ENCODE data around the gene TJP3.

GRCh38 chr19:3750211-3750610 lies 42.0 kb downstream of the TJP3 start:
- TF ChIP-seq CREB1 (IDR thresholded peaks at IDR 0.05; ENCODE audit: low read depth), result no peak
- no peak for TF ChIP-seq ZNF274 (IDR thresholded peaks at IDR 0.05; ENCODE audit: insufficient read depth, insufficient read length)
- no peak for TF ChIP-seq FOS (IDR thresholded peaks at IDR 0.05; ENCODE audit: borderline replicate concordance, extremely low read depth, insufficient read length)
- no peak for TF ChIP-seq REST (IDR thresholded peaks at IDR 0.05; ENCODE audit: low read depth, low read length)
- TF ChIP-seq HDAC6 (IDR thresholded peaks at IDR 0.05; ENCODE audit: unreplicated experiment), result no peak
- no peak for TF ChIP-seq FOXK2 (IDR thresholded peaks at IDR 0.05)
- TF ChIP-seq NR2C2 (IDR thresholded peaks at IDR 0.05; ENCODE audit: borderline replicate concordance, control insufficient read depth, insufficient read length, low read depth), result no peak
- TF ChIP-seq MAX (IDR thresholded peaks at IDR 0.05; ENCODE audit: low read depth, low read length), result no peak
- no peak for TF ChIP-seq CTCF (IDR thresholded peaks at IDR 0.05 in 2 of 3, conservative IDR thresholded peaks at IDR 0.05 in 1 of 3; ENCODE audit: control insufficient read depth in 2 of 3, extremely low read depth in 1 of 3, insufficient read depth in 1 of 3, low read depth in 3 of 3, low read length in 3 of 3)
- no peak for TF ChIP-seq ZNF592 (IDR thresholded peaks at IDR 0.05)
- no peak for TF ChIP-seq TBL1XR1 (IDR thresholded peaks at IDR 0.05; ENCODE audit: low read depth, low read length)

Measured in GM12878 (cell line).